Fibroblast of upper back skin (primary cell): ENCODE data around the gene FRMD1.

Experiments used
- DNase-seq: peaks from one replicate; pipeline ENCODE4 v3.0.0-alpha.2; 2013

Gene FRMD1

GRCh38 chr6:168110437-168110836 lies 31.4 kb upstream of the FRMD1 start:
- DNase-seq: no peak

- DNase-seq: no peak
Measured at GRCh38 chr6:168109171-168109570, 30.2 kb upstream of the FRMD1 start.

GRCh38 chr6:168107191-168107983 lies 28.4 kb upstream of the FRMD1 start:
- DNase-seq: no peak

- peak; percentile 6 for DNase-seq
Measured at GRCh38 chr6:168106633-168107005, 27.6 kb upstream of the FRMD1 start.

GRCh38 chr6:168105813-168106632 lies 27.0 kb upstream of the FRMD1 start:
- DNase-seq: no peak

GRCh38 chr6:168104636-168105035 lies 25.6 kb upstream of the FRMD1 start:
- DNase-seq: no peak

GRCh38 chr6:168103050-168103830 lies 24.2 kb upstream of the FRMD1 start:
- DNase-seq: no peak

GRCh38 chr6:168102315-168102985 lies 23.4 kb upstream of the FRMD1 start:
- DNase-seq: no peak

GRCh38 chr6:168101590-168102314 lies 22.7 kb upstream of the FRMD1 start:
- no peak for DNase-seq

- no peak for DNase-seq
Measured at GRCh38 chr6:168100803-168101589, 22.0 kb upstream of the FRMD1 start.

- no peak for DNase-seq
Measured at GRCh38 chr6:168100011-168100802, 21.2 kb upstream of the FRMD1 start.

GRCh38 chr6:168099201-168100010 lies 20.4 kb upstream of the FRMD1 start:
- DNase-seq: no peak

GRCh38 chr6:168098431-168098861 lies 19.4 kb upstream of the FRMD1 start:
- no peak for DNase-seq

- no peak for DNase-seq
Measured at GRCh38 chr6:168097621-168098430, 18.8 kb upstream of the FRMD1 start.

GRCh38 chr6:168097221-168097620 lies 18.2 kb upstream of the FRMD1 start:
- no peak for DNase-seq

- no peak for DNase-seq
Measured at GRCh38 chr6:168096271-168096764, 17.3 kb upstream of the FRMD1 start.

GRCh38 chr6:168095716-168096250 lies 16.8 kb upstream of the FRMD1 start:
- no peak for DNase-seq

- no peak for DNase-seq
Measured at GRCh38 chr6:168095171-168095691, 16.2 kb upstream of the FRMD1 start.
